Adrenal gland (tissue), 5 donors: ENCODE measurements around the gene DYNC1I1.

Source experiments
- POLR2A ChIP-seq, 2 donors: fragments of 450-650 bp; IDR thresholded peaks; one replicate each; pipeline ENCODE4 v1.6.1; 2017; ENCODE audit warnings: antibody characterized with exemption in 2 of 2, mild to moderate bottlenecking in 2 of 2, moderate library complexity in 1 of 2
- TF ChIP-seq, protein P1 (sequence below), 6 experiments: fragments of 450-650 bp in 4 of 6; fragments of 200-600 bp in 2 of 6; sonication (generic) in 1 of 6; IDR thresholded peaks; 1 replicate in 5 of 6; 2 replicates in 1 of 6; pipeline versions ENCODE4 v1.5.1 to v1.8.0; 2016 to 2021; ENCODE audit warnings: antibody characterized with exemption in 6 of 6, mild to moderate bottlenecking in 2 of 6, moderate library complexity in 1 of 6
- donor health status: DM: no; HTN: no; CAD: no.

DNA sequence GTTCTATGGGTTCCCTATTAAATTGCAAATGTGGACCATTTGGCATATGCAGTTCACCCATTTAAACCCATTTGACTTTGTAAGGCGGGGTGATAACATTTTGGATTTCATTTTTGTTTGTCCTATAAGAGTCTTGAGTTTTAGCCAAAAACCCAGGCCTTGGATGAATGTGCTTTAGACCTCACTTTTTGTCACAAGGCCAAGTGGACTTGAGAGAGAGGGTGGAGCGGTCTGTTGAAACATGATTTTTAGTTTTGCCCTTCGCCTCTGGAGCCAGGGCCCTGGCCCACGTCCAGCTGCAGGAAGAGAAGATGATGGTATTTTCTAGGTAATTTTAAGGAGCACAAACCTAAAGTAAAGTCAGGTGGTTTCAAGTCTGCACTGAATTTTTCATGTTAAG, 289.5 kb downstream of the DYNC1I1 start:
- TF ChIP-seq, protein P1, sequence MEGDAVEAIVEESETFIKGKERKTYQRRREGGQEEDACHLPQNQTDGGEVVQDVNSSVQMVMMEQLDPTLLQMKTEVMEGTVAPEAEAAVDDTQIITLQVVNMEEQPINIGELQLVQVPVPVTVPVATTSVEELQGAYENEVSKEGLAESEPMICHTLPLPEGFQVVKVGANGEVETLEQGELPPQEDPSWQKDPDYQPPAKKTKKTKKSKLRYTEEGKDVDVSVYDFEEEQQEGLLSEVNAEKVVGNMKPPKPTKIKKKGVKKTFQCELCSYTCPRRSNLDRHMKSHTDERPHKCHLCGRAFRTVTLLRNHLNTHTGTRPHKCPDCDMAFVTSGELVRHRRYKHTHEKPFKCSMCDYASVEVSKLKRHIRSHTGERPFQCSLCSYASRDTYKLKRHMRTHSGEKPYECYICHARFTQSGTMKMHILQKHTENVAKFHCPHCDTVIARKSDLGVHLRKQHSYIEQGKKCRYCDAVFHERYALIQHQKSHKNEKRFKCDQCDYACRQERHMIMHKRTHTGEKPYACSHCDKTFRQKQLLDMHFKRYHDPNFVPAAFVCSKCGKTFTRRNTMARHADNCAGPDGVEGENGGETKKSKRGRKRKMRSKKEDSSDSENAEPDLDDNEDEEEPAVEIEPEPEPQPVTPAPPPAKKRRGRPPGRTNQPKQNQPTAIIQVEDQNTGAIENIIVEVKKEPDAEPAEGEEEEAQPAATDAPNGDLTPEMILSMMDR (IDR thresholded peaks at IDR 0.05), result no peak
- no peak for TF ChIP-seq POLR2A (IDR thresholded peaks at IDR 0.05)
